Activated CD4-positive, alpha-beta T cell treated with anti-CD3 and anti-CD28 coated beads, Interleukin-10, Interleukin-2, amounts not matched to agents 100 ng/mL and 50 ng/mL, durations not matched to agents 16 hours and 8 hours (primary cell): ENCODE results near the gene MAGEA8.
"Not testable (repeated sequence)": the region's sequence is repeated elsewhere in the genome, so short reads cannot be mapped to it uniquely, and the experiment has no call there.

Experiments
- DNase-seq: peaks from one replicate; pipeline ENCODE4 v3.0.0-alpha.2; 2020

Gene MAGEA8, protein sequence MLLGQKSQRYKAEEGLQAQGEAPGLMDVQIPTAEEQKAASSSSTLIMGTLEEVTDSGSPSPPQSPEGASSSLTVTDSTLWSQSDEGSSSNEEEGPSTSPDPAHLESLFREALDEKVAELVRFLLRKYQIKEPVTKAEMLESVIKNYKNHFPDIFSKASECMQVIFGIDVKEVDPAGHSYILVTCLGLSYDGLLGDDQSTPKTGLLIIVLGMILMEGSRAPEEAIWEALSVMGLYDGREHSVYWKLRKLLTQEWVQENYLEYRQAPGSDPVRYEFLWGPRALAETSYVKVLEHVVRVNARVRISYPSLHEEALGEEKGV

DNA sequence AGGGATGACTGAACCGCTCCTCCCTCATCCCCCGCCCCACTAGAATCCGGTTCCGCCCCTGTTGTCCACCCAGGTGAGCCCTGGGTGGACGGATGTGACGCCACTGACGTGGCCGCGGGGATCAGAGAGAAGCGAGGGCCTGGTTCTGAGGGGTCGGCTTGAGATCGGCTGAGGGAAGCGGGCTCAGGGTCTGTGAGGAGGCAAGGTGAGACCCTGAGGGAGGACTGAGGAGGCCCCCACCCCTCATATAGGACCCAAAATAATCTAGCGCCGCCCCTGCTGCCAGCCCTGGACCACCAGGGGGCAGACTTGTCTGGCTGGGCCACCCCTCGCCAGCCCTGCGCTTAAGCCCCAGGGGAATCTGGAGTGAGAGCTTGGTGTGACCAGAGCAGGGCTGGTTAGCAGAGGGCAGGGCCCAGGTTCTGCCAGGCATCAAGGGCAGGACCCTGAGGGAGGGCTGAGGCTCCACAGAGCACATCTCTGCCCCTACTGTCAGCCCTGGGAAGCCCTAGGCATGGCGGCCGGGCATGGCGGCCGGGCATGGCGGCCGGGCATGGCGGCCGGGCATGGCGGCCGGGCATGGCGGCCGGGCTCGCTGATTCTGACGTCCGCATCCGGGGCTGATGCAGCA, at the start of gene MAGEA8:
Gene MAGEA8, plus strand, starts transcription at position 103 of the 631 bp plus-strand sequence. CDS start 3,090 bp downstream, outside the sequence.
- DNase-seq = no peak

- DNase-seq = no peak
Observed at GRCh38 chrX:149831473-149831872, 49.5 kb upstream of the MAGEA8 start.

DNA sequence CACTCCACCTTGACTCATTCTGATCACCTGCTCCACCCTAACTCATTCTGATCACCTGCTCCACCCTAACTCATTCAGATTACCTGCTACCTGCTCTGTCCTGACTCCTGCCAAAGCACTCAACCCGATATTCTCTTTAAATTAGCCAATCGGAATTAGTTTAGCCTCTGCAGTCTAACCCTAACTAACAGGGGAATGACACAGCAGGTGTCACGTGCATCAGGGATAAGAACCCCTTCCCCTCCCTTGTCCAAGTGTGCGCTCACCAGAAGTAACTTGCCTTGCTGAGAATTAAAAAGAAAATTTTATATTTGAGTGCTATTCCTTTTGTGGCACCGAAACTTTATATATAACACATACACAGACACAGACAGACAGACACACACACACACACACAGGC, 44.3 kb upstream of the MAGEA8 start:
- DNase-seq = not testable (repeated sequence)

DNA sequence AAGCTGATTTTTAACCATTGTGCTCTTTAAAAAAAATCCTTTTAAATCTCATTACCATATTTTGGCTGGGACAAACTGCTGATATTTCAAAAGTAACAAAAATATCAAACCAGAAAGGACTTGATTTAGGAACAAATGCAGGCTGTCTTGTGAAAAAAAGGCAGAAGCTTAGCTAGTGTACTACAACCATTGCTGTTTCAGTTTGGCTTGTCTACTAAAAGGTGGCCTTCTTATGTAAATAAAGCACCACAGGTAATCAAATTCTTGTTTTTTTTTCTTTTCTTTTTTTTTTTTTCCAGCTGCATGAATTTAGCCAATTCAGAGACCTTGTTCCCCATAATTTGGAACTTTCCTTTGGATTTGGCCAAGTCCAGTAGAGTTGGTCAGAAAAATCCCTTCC, 43.8 kb upstream of the MAGEA8 start:
- no peak for DNase-seq

DNA sequence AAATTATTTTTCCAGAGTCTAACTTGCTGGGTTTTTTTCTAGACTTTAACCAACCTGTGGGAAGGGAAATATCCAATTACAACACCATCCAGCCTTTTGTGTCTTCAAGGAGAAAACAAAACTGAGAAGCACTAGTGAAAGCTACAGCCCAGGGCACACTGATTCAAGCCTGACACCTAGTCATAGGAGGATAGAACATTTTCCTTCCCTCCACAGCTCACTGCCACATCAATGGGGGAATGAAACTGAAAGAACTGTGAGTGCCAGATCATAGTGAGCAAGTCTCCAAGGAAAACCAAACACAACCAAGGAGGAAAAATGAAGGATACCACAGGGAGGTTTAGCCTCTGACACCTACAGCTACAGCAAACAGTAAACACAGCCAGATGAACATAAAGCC, 43.3 kb upstream of the MAGEA8 start:
- peak; percentile 49 for DNase-seq

DNA sequence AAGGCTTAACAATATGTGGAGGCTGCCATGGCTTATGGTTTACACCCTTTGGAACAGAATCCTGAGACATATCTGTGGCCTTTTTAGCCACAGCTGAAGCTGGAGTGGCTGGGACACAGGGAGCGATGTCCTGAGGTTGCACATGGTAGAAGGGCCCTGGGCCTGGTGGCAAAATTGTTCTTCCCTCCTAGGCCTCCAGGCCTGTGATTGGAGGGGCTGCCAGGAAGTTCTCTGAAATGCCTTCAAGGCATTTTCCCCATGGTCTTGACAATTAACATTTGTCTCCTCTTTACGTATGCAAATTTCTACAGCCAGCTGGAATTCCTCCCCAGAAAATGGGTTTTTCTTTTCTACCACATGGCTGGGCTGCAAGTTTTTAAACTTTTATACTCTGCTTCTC, 39.1 kb upstream of the MAGEA8 start:
- DNase-seq = no peak

GRCh38 chrX:149845385-149845784, 35.6 kb upstream of the MAGEA8 start:
- DNase-seq = no peak

DNA sequence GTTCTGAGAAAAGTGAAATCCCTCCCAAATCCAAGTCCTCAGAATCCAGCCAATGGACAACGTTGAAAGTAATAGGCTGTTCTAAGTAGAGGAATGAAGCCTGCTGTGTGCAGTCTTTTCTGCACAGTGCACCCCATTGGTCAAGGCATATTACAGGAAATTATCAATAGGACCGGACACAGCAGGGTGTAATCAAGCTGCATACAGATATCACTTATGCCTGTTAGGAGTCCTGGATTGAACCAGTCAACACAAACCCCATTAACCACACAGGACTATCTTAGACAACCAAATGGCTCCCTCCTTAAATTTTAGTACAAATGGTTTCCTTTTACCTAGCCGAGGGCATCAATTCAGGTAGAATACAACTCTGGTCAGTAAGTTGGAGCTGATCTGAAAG, 34.2 kb upstream of the MAGEA8 start:
- no peak for DNase-seq

DNA sequence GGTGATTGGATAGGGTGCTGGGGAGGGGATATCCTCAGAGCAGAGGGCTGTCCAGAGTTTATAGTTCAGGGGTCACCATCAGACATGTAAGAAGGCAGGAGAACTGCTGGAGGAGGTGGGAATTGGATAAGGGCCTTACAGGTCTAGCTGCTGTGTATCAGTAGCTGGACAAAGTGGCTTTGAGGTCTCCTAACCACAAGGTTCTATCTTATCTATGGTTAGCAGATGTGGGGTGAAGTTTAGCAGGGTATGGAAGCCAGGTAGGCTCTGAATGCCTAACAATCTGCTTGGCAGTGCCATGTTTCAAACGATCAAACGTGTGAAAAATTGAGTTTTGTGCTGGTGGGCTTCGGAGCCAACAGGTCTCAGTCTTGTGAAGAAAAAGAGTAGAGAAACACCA, 32.1 kb upstream of the MAGEA8 start:
- no peak for DNase-seq

GRCh38 chrX:149849787-149850186, 31.2 kb upstream of the MAGEA8 start:
- no peak for DNase-seq

- no peak for DNase-seq
Observed at GRCh38 chrX:149851864-149852263, 29.1 kb upstream of the MAGEA8 start.

- DNase-seq = no peak
Observed at GRCh38 chrX:149853925-149854324, 27.1 kb upstream of the MAGEA8 start.

DNA sequence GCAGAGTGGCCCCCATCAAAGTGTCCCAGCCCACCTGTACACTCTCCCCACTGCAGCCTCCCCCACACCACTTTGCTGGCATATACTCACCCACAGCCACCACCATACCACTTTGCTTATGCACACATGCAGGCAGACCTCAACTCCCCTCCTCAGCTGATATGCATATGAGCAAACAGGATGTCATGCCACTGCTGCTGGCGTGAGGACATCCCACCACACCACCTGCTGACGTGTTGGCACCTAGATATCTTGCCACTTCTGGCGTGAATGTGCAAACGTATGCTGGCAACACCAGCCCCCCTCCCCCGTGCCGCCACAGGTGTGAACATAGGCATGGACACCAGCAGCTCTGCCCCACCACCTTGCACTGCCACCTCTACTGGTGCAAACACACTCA, 22.4 kb upstream of the MAGEA8 start:
- DNase-seq = no peak

DNA sequence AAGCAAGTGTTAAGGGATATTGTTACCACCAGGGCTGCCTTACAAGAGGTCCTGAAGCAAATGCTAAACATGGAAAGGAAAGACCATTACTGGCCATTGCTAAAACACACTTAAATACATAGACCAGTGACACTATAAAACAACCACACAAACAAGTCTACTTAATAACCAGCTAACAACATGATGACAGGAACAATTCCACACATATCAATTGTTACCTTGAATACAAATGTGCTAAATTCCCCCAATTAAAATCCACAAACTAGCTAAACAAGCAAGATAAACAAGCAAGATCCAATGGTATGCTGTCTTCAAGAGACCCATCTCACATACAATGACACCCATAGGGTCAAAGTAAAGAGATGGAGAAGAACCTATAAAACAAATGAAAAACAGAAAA, 20.5 kb upstream of the MAGEA8 start:
- DNase-seq = no peak

DNA sequence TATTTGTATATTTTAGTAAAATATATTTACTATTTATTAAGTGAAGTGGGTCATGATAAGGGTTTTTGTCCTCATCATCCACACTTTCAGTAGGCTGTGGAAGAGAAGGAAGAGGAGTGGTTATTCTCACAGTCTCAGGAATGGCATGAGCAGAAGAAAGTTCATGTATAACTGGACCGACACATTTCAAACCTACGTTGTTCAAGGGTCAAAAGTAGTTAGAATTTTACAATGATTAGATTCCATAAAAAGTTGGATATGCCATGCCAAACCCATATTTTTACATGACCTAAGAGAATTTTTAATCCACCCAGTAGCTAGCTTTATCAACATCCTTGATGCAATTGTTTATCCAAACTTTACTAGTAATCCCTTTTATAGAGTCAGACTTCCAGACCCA, 15.6 kb upstream of the MAGEA8 start:
- no peak for DNase-seq

GRCh38 chrX:149867488-149867887, 13.5 kb upstream of the MAGEA8 start:
- no peak for DNase-seq

GRCh38 chrX:149870840-149871239, 10.1 kb upstream of the MAGEA8 start:
- DNase-seq = no peak

- no peak for DNase-seq
Observed at GRCh38 chrX:149871433-149871832, 9.6 kb upstream of the MAGEA8 start.

- DNase-seq = peak; percentile 72
Observed at GRCh38 chrX:149871940-149872339, 9.0 kb upstream of the MAGEA8 start.

DNA sequence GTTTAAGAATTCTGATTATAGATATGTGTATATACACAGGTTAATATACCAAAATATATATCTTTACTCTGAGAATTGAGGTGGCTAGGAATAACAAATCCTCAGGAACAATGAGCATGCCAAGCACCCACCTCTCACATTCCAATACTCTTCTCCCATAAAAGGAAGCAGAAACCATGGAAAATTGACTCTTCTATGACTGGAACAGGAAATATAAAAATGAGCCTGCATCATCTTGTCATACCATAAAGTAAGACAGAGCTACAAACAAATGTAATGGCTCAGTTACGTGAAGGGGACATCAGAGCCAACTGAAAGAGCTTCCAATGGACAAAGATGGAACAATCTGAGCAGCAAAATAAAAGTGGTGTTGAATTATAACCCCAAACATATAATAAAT, 3.8 kb upstream of the MAGEA8 start:
- no peak for DNase-seq

DNA sequence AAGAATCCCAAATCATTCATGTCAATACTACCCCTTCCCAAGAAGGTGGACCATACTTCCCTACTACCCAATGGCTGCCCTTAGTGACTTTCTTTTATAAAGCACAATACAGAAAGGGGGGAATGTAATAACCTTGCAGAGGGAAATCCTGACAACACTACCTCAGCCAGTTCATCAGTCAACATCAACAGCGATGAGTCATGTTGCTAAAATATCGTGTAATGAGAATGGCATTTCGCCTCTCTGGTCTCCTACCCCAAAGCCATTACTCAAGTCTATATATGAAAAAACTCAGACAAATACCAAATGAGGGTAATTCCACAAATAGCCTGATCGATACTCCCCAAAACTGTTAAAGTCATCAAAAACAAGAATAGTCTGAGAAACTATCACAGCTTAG, 3.3 kb upstream of the MAGEA8 start:
- DNase-seq = no peak

- DNase-seq = not testable (repeated sequence)
Observed at GRCh38 chrX:149890828-149891227, 9.8 kb downstream of the MAGEA8 start.

DNA sequence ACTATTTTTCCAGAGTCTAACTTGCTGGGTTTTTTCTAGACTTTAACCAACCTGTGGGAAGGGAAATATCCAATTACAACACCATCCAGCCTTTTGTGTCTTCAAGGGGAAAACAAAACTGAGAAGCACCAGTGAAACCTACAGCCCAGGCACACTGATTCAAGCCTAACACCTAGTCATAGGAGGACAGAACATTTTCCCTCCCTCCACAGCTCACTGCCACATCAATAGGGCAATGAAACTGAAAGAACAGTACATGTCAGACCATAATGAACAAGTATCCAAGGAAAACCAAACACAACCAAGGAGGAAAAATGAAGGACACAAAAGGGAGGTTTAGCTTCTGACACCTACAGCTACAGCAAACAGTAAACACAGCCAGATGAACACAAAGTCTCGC, 17.6 kb downstream of the MAGEA8 start:
- peak; percentile 45 for DNase-seq

GRCh38 chrX:149903889-149904748, 23.1 kb downstream of the MAGEA8 start:
- no peak for DNase-seq
